K562 (cell line): ENCODE measurements around the gene GIMAP8. TPM values are rescaled to one million over a fixed set of nuclear protein-coding genes. Genes with fewer than 3 reads are reported as not detected.

Source experiments
- BRD4 ChIP-seq: fragments of 200-600 bp; sonication (generic); IDR thresholded peaks from 2 replicates; pipeline ENCODE4 v1.6.1; 2017; ENCODE audit warnings: inconsistent platforms
- HNRNPUL1 ChIP-seq: fragments of 200-400 bp; formaldehyde crosslinking; IDR thresholded peaks from 2 replicates; pipeline ENCODE4 v1.6.1; 2017; ENCODE audit warnings: low read length
- KAT7 ChIP-seq: sonication (generic); formaldehyde crosslinking; IDR thresholded peaks from 2 replicates; pipeline ENCODE4 v1.8.0; 2022; ENCODE audit warnings: missing genetic modification reagents, mild to moderate bottlenecking, borderline replicate concordance
- polyA plus RNA-seq, 8 experiments: library from polyadenylated mRNA; depleted of rRNA in 4 of 8; stranded (reverse) in 5 of 8; unstranded in 3 of 8; fragments of >200 nt; fragmentation: Nextera tagmentation in 2 of 8; fragmentation: Illumina TruSeq in 1 of 8; extraction: Ambion mirVana in 2 of 8; extraction: Trizol in 1 of 8; gene quantifications; 2 replicates each; pipeline versions ENCODE4 v1.2.1 to v1.2.3, GENCODE V29; 2011 to 2014; ENCODE audit warnings: inconsistent platforms in 1 of 8, missing spikeins in 1 of 8
- total RNA-seq, 7 experiments: library from RNA; depleted of rRNA in 6 of 7; stranded (reverse); fragments of >200 nt in 6 of 7; fragmentation: Illumina TruSeq in 2 of 7; extraction: Trizol in 2 of 7; gene quantifications; 2 replicates each; pipeline versions ENCODE4 v1.2.1 to v1.2.3, GENCODE V29; 2011 to 2021; ENCODE audit warnings: low replicate concordance in 1 of 7
- TF ChIP-seq, protein P1 (sequence below): conservative IDR thresholded peaks from 2 replicates; pipeline ENCODE4 v1.6.1; 2011; ENCODE audit warnings: low read depth, mild to moderate bottlenecking, low read length; ENCODE audit not compliant: control insufficient read depth
- TF ChIP-seq, protein P2 (sequence below): fragments of 450-650 bp; IDR thresholded peaks from 2 replicates; pipeline ENCODE4 v1.6.1; 2016; ENCODE audit warnings: low read depth
- TF ChIP-seq, protein P3 (sequence below): sonication (generic); formaldehyde crosslinking; IDR thresholded peaks from 2 replicates; pipeline ENCODE4 v1.8.1; 2022; ENCODE audit warnings: missing genetic modification reagents
- TF ChIP-seq, protein P4 (sequence below): sonication (generic); formaldehyde crosslinking; IDR thresholded peaks from 2 replicates; pipeline ENCODE4 v1.8.0; 2022; ENCODE audit warnings: mild to moderate bottlenecking, missing genetic modification reagents
- TF ChIP-seq, protein P5 (sequence below): fragments of 250-450 bp; sonication (Bioruptor Pico); IDR thresholded peaks from 2 replicates; pipeline ENCODE4 v1.8.0; 2022; ENCODE audit warnings: inconsistent platforms

The GIMAP8 gene
- total and polyA plus RNA-seq, 9 of the 15 experiments (the other 6 are each of a cell fraction or from before 2014, with no cell fraction given), result not detected

DNA sequence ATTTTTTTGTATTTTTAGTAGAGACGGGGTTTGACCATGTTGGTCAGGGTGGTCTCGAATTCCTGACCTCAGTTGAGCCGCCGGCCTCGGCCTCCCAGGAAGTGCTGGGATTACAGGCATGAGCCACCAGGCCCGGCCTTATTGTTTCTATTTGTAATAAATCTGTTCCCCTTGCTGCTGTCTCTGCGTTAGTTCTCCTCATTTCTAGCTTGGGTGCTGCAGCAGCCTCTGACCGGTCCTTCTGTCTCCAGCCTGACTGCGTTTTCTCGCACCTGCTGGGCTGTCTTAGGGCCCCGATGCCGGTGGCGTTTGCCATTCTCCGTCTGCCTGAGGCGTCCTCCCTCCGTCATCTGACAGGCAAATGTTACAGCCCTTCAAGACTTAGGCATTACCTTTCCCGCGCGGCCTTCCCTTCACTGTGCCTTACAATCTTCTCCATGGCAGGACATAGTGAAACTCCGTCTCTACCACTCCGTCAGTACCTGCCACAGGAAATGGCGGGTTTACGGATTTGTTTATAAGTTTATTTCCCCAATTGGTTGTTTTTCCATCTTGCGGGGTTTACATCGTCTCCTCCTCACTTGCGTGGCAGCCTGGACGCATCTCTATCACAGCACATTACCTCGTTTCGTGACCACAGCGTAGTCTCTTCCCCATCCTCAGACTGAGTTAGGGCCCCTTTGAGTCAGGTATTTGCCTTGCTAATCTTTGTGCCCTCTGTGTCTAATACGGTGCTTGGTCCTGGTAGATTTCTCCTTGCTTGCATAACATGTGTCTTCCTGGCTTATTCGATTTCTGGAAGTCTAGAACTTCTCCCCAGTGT lies 2.3 kb upstream of the GIMAP8 start (continued):
- no peak for TF ChIP-seq BRD4
- TF ChIP-seq, protein P1, sequence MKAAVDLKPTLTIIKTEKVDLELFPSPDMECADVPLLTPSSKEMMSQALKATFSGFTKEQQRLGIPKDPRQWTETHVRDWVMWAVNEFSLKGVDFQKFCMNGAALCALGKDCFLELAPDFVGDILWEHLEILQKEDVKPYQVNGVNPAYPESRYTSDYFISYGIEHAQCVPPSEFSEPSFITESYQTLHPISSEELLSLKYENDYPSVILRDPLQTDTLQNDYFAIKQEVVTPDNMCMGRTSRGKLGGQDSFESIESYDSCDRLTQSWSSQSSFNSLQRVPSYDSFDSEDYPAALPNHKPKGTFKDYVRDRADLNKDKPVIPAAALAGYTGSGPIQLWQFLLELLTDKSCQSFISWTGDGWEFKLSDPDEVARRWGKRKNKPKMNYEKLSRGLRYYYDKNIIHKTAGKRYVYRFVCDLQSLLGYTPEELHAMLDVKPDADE, result 0 out of 2 replicates have a peak, but pooled peaks have one; percentile 29
- 0 out of 2 replicates have a peak, but pooled peaks have one; percentile 47 for TF ChIP-seq KAT7
- TF ChIP-seq HNRNPUL1, result 0 out of 2 replicates have a peak, but pooled peaks have one; percentile 13
- TF ChIP-seq, protein P2, sequence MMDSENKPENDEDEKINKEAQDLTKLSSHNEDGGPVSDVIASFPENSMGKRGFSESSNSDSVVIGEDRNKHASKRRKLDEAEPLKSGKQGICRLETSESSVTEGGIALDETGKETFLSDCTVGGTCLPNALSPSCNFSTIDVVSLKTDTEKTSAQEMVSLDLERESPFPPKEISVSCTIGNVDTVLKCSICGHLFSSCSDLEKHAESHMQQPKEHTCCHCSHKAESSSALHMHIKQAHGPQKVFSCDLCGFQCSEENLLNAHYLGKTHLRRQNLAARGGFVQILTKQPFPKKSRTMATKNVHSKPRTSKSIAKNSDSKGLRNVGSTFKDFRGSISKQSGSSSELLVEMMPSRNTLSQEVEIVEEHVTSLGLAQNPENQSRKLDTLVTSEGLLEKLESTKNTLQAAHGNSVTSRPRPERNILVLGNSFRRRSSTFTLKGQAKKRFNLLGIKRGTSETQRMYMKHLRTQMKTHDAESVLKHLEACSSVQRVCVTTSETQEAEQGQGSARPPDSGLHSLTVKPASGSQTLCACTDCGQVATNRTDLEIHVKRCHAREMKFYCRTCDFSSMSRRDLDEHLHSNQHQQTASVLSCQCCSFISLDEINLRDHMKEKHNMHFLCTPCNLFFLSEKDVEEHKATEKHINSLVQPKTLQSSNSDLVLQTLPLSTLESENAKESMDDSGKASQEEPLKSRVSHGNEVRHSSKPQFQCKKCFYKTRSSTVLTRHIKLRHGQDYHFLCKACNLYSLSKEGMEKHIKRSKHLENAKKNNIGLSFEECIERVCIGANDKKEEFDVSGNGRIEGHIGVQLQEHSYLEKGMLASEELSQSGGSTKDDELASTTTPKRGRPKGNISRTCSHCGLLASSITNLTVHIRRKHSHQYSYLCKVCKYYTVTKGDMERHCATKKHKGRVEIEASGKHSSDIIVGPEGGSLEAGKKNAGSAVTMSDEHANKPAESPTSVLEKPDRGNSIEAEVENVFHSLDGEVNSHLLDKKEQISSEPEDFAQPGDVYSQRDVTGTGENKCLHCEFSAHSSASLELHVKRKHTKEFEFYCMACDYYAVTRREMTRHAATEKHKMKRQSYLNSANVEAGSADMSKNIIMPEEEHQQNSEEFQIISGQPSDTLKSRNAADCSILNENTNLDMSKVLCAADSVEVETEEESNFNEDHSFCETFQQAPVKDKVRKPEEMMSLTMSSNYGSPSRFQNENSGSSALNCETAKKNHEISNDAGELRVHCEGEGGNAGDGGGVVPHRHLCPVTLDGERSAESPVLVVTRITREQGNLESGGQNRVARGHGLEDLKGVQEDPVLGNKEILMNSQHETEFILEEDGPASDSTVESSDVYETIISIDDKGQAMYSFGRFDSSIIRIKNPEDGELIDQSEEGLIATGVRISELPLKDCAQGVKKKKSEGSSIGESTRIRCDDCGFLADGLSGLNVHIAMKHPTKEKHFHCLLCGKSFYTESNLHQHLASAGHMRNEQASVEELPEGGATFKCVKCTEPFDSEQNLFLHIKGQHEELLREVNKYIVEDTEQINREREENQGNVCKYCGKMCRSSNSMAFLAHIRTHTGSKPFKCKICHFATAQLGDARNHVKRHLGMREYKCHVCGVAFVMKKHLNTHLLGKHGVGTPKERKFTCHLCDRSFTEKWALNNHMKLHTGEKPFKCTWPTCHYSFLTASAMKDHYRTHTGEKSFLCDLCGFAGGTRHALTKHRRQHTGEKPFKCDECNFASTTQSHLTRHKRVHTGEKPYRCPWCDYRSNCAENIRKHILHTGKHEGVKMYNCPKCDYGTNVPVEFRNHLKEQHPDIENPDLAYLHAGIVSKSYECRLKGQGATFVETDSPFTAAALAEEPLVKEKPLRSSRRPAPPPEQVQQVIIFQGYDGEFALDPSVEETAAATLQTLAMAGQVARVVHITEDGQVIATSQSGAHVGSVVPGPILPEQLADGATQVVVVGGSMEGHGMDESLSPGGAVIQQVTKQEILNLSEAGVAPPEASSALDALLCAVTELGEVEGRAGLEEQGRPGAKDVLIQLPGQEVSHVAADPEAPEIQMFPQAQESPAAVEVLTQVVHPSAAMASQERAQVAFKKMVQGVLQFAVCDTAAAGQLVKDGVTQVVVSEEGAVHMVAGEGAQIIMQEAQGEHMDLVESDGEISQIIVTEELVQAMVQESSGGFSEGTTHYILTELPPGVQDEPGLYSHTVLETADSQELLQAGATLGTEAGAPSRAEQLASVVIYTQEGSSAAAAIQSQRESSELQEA, result no peak
- TF ChIP-seq, protein P3, sequence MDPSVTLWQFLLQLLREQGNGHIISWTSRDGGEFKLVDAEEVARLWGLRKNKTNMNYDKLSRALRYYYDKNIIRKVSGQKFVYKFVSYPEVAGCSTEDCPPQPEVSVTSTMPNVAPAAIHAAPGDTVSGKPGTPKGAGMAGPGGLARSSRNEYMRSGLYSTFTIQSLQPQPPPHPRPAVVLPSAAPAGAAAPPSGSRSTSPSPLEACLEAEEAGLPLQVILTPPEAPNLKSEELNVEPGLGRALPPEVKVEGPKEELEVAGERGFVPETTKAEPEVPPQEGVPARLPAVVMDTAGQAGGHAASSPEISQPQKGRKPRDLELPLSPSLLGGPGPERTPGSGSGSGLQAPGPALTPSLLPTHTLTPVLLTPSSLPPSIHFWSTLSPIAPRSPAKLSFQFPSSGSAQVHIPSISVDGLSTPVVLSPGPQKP (CRISPR knock-in tag), result no peak
- TF ChIP-seq, protein P4, sequence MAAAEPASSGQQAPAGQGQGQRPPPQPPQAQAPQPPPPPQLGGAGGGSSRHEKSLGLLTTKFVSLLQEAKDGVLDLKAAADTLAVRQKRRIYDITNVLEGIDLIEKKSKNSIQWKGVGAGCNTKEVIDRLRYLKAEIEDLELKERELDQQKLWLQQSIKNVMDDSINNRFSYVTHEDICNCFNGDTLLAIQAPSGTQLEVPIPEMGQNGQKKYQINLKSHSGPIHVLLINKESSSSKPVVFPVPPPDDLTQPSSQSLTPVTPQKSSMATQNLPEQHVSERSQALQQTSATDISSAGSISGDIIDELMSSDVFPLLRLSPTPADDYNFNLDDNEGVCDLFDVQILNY (CRISPR knock-in tag), result peak; percentile 23; the same call in 1 of the 2 replicates
- TF ChIP-seq, protein P5, sequence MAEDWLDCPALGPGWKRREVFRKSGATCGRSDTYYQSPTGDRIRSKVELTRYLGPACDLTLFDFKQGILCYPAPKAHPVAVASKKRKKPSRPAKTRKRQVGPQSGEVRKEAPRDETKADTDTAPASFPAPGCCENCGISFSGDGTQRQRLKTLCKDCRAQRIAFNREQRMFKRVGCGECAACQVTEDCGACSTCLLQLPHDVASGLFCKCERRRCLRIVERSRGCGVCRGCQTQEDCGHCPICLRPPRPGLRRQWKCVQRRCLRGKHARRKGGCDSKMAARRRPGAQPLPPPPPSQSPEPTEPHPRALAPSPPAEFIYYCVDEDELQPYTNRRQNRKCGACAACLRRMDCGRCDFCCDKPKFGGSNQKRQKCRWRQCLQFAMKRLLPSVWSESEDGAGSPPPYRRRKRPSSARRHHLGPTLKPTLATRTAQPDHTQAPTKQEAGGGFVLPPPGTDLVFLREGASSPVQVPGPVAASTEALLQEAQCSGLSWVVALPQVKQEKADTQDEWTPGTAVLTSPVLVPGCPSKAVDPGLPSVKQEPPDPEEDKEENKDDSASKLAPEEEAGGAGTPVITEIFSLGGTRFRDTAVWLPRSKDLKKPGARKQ, result peak; percentile 39; the same call in 1 of the 2 replicates
